LNCAP (cell line): ENCODE data around the gene SLC17A9.

Experiments used
- CTCF ChIP-seq: fragments of 450-650 bp; IDR thresholded peaks from 2 replicates; pipeline ENCODE4 v1.5.1; 2017; ENCODE audit warnings: mild to moderate bottlenecking

Gene SLC17A9

DNA sequence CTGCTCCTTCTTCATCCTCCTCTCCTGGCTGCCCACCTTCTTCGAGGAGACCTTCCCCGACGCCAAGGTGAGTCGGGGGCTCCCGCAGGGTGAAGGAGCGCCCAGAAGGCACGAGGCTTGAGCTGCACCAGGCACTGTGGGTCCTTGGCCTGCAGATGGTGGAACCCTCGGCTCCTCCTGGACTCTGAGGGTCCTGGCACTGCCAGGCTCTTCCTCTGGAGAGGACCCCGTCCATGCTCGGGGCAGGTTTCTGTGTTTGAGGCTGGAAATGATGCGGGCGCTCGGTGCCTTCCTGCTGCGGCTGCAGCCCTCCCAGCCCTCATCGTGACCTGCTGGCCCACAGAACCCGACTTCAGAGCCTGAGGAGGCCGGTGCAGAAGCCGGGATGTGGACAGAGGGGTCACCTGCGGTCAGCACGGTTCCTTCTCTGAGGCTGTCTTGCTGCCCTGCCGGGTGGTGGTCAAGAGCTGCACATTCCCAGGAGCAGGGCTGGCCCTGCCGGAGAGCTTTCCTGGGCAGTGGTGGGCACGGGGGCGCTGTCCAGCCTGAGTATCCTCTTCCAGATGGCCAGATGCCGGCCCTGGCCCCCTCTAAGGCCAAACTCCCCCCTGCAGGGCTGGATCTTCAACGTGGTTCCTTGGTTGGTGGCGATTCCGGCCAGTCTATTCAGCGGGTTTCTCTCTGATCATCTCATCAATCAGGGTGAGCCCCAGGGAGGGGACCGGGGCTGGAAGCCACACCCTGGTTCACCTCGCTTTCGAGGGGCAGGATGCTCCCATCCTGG is 11.3 kb downstream of the SLC17A9 start:
- TF ChIP-seq CTCF: no peak

DNA sequence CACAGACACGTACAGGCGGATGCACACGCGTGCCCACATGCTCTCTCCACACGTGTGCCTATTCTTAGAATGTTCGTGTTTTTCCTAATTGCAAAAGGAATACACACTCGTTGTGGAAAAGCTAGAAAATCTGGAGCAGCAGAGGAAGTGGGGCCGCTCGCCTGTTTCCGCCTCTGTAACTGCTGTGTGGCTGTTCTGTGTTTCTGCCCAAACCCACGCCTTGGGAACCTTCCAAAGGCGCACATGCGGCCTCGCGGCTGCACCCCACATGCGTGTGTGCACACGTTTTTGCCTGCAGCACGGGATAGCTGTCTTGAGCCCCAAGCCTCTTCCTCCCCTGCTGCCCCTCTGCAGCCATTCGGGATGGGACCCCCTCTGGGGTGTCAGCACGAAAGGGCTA is 12.2 kb downstream of the SLC17A9 start:
- TF ChIP-seq CTCF: no peak

DNA sequence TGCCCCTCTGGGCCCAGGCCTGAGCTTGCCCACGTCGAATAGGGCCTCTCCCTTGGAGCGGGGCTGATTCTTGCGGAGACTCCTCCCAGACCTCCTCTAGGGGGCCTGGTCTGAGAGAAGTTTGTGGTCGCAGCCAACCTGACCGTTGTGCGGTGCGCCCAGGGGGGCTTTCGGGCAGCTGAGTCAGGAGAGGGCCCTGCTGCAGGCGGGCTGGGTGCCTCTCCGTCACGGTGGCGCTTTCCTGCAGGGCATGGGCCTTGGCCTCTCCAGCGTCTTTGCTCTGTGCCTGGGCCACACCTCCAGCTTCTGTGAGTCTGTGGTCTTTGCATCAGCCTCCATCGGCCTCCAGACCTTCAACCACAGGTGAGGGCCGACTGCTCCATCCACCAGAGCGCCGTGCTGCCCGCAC is 12.9 kb downstream of the SLC17A9 start:
- TF ChIP-seq CTCF: no peak

DNA sequence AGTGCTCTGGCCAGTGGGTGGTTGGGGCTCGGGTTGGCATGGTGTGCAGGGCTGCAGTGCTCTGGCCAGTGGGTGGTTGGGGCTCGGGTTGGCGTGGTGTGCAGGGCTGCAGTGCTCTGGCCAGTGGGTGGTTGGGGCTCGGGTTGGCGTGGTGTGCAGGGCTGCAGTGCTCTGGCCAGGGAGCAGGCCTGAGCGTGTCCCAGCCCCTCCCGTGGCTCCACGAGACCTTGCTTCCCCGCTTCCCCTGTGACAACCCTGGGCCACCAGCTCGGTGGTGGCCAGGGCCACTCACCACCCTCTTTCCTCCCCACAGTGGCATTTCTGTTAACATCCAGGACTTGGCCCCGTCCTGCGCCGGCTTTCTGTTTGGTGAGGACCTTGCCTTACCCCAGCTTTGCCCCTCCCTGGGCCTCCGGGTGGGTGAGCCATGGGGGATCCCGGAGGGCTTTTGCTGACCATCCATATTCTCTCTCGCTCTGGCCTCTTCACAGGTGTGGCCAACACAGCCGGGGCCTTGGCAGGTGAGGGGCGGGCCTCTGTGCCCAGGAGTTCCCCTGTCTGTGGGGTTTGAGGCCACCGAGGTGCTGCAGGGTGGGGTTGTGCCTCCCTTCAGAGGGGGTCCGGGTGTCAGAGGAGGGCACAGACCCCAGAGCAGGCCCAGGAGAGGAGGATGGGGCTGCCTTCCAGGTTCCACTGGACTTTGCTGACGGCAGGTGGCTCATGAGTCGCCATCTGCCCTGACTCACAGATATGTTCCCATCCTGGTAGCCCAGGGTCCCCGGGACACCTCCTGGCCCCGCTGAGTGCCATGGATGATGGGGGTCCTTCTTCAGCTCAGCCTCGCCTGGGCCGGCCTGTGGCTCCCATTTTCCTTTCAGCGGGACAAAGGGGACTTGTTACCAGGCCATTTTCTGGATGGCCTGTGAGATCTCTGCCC is 14.0 kb downstream of the SLC17A9 start:
- no peak for TF ChIP-seq CTCF

DNA sequence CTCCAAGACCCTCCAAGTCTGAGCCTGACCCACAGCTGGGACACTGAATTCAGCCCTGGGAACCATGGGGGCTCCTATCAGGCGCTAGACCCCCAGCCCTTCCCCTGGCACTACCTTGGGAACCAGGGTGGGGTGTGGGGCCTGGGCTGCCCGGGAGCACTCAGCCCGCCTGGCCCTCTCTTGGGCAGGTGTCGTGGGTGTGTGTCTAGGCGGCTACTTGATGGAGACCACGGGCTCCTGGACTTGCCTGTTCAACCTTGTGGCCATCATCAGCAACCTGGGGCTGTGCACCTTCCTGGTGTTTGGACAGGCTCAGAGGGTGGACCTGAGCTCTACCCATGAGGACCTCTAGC is 14.6 kb downstream of the SLC17A9 start:
- no peak for TF ChIP-seq CTCF

DNA sequence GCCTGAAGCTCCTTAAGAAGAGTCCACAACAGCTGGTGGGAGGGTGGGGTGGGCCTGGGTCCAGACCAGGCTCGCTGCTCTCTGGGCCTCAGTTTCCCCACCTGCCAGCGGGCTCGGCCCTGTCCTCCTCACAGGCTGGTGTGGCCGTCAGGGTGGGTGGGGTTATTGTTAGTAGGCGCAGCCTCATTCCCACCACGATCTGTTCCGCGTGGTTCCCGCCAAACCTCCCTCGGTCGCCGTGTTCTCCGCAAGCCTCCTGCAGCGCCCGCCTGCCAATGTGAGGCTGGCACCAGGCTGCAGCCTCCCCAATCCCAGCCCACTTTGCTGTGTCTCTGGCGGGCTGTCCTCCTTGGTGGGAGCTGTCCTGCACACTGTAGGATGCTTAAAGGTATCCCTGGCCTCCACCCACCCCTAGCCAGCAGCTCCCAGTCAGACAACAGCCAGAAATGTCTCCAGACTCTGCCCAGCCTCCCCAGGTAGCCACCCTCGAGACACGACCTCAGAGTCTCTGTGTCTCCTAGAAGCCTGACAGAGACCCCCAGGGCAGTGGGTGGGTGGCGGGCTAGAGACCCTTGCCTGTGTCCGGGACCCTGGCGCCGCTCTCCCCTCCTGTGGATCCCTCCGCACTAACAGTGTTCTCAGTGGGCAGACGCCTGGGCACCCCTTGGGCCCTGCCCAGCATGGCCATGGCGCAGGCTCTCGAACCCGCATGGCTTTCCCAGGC is 15.3 kb downstream of the SLC17A9 start:
- TF ChIP-seq CTCF: no peak

- TF ChIP-seq CTCF: no peak
These were observed 16.1 kb downstream of the SLC17A9 start for GRCh38 chr20:62968378-62969178.
